IMR-90 (cell line): Measurements from ENCODE around the gene SAFB2. TPM values are rescaled to one million over a fixed set of nuclear protein-coding genes. Genes with fewer than 3 reads are reported as not detected.

Experiments used
- ATAC-seq: fragments of 200-7000 bp; cut with Tn5 transposase; 2 replicates; pipeline ENCODE4 v1.9.1; 2020; ENCODE audit warnings: low read depth, mild to moderate bottlenecking, moderate library complexity
- BruUV-seq: library from RNA; stranded (reverse); fragments of 400-500 nt; replicated peaks from 2 replicates; lab custom pipeline; 2021; lab: Mats Ljungman, UMichigan
- CTCF ChIA-PET: fragments of 300-600 bp; formaldehyde crosslinking; extraction: SDS; loops from one replicate; lab custom pipeline; 2021; ENCODE audit warnings: antibody characterized with exemption; lab: Yijun Ruan, JAX
- POLR2A ChIA-PET: fragments of 300-600 bp; sonication (Branson Sonifier 250); formaldehyde crosslinking; loops from one replicate; lab custom pipeline; 2022; ENCODE audit warnings: antibody characterized with exemption; ENCODE audit not compliant: unreplicated experiment; lab: Charles Lee
- DNase-seq: peaks from one replicate; pipeline ENCODE4 v3.0.0; 2013
- H2AFZ ChIP-seq: replicated peaks from 2 replicates; pipeline ENCODE3; 2013; ENCODE audit warnings: low read length, mild to moderate bottlenecking; ENCODE audit not compliant: poor library complexity
- H2AK5ac ChIP-seq: 2 replicates; pipeline ENCODE4 v1.6.1; 2013; ENCODE audit warnings: low read depth, low read length, inconsistent platforms
- H2AK9ac ChIP-seq: replicated peaks from 2 replicates; pipeline ENCODE3; 2013; ENCODE audit warnings: mild to moderate bottlenecking, low read depth, low read length, moderate library complexity; ENCODE audit not compliant: poor library complexity
- H2BK120ac ChIP-seq: 2 replicates; pipeline ENCODE4 v1.6.1; 2013; ENCODE audit warnings: low read depth, low read length, inconsistent platforms
- H2BK15ac ChIP-seq: 3 replicates; pipeline ENCODE4 v1.6.1; 2013; ENCODE audit warnings: low read depth, low read length, inconsistent platforms
- H2BK20ac ChIP-seq: 2 replicates; pipeline ENCODE4 v1.6.1; 2013; ENCODE audit warnings: low read depth, mild to moderate bottlenecking, inconsistent platforms, low read length, moderate library complexity
- H2BK5ac ChIP-seq: 2 replicates; pipeline ENCODE4 v1.6.1; 2013; ENCODE audit warnings: mild to moderate bottlenecking, low read depth, low read length, inconsistent platforms; ENCODE audit not compliant: poor library complexity, severe bottlenecking
- H3K14ac ChIP-seq: replicated peaks from 2 replicates; pipeline ENCODE4 v1.6.1; 2013; ENCODE audit warnings: low read depth, low read length, inconsistent platforms
- H3K18ac ChIP-seq: 2 replicates; pipeline ENCODE4 v1.6.1; 2013; ENCODE audit warnings: low read depth, low read length, control low read depth
- H3K23ac ChIP-seq: 2 replicates; pipeline ENCODE4 v1.6.1; 2013; ENCODE audit warnings: low read depth, low read length, inconsistent platforms
- H3K27ac ChIP-seq: 2 replicates; pipeline ENCODE4 v1.5.1; 2013; ENCODE audit warnings: mild to moderate bottlenecking, control low read depth, low read length; ENCODE audit not compliant: insufficient read depth
- H3K27me3 ChIP-seq: 2 replicates; pipeline ENCODE4 v1.6.1; 2013; ENCODE audit warnings: low read length; ENCODE audit not compliant: control insufficient read depth, insufficient read depth
- H3K36me3 ChIP-seq: 2 replicates; pipeline ENCODE4 v1.6.1; 2013; ENCODE audit warnings: low read length, mixed read lengths; ENCODE audit not compliant: control insufficient read depth, insufficient read depth
- H3K4ac ChIP-seq: 2 replicates; pipeline ENCODE4 v1.6.1; 2013; ENCODE audit warnings: low read depth, low read length, inconsistent platforms
- H3K4me1 ChIP-seq: 2 replicates; pipeline ENCODE4 v1.6.1; 2013; ENCODE audit warnings: low read length, mixed read lengths; ENCODE audit not compliant: control insufficient read depth, insufficient read depth
- H3K4me2 ChIP-seq: 2 replicates; pipeline ENCODE4 v1.6.1; 2013; ENCODE audit warnings: low read depth, mild to moderate bottlenecking, control low read depth, low read length, moderate library complexity
- H3K4me3 ChIP-seq: 2 replicates; pipeline ENCODE4 v1.5.1; 2013; ENCODE audit warnings: low read depth, mild to moderate bottlenecking, control low read depth, low read length, moderate library complexity; ENCODE audit not compliant: insufficient read depth
- H3K56ac ChIP-seq: 2 replicates; pipeline ENCODE4 v1.6.1; 2013; ENCODE audit warnings: low read length, inconsistent platforms; ENCODE audit not compliant: insufficient read depth; ENCODE audit errors: extremely low read depth
- H3K79me1 ChIP-seq, 2 experiments: 2 replicates each; pipeline ENCODE4 v1.6.1; 2013; ENCODE audit warnings: low read length in 2 of 2, inconsistent platforms in 1 of 2, low read depth in 1 of 2
- H3K9ac ChIP-seq: 2 replicates; pipeline ENCODE4 v1.6.1; 2013; ENCODE audit warnings: low read depth, low read length, control low read depth
- H3K9me1 ChIP-seq: 2 replicates; pipeline ENCODE4 v1.6.1; 2013; ENCODE audit warnings: low read length, inconsistent platforms; ENCODE audit not compliant: insufficient read depth
- H3K9me3 ChIP-seq: 2 replicates; pipeline ENCODE4 v1.6.1; 2013; ENCODE audit warnings: low read length; ENCODE audit not compliant: control insufficient read depth, insufficient read depth
- H4K20me1 ChIP-seq: 2 replicates; pipeline ENCODE4 v1.6.1; 2013; ENCODE audit warnings: low read length, inconsistent platforms; ENCODE audit not compliant: insufficient read depth
- H4K5ac ChIP-seq: 2 replicates; pipeline ENCODE4 v1.6.1; 2013; ENCODE audit warnings: mild to moderate bottlenecking, low read depth, low read length, control low read depth
- H4K8ac ChIP-seq, 2 experiments: 2 replicates each; pipeline ENCODE4 v1.6.1; 2013; ENCODE audit warnings: low read depth in 2 of 2, low read length in 2 of 2, control low read depth in 1 of 2, inconsistent platforms in 1 of 2
- H4K91ac ChIP-seq: 2 replicates; pipeline ENCODE4 v1.6.1; 2013; ENCODE audit warnings: low read depth, low read length, inconsistent platforms; ENCODE audit not compliant: insufficient read depth
- CEBPB ChIP-seq: IDR thresholded peaks from 2 replicates; pipeline ENCODE4 v1.6.1; 2012; ENCODE audit warnings: low read depth, low read length, improper control_type of control experiment
- CHD1 ChIP-seq: IDR thresholded peaks from 2 replicates; pipeline ENCODE4 v1.6.1; 2012; ENCODE audit warnings: low read depth, low read length, improper control_type of control experiment
- ELK1 ChIP-seq: fragments of 150-350 bp; IDR thresholded peaks from 2 replicates; pipeline ENCODE4 v1.6.1; 2016; ENCODE audit warnings: low read depth, mild to moderate bottlenecking, low read length, moderate library complexity, borderline replicate concordance
- FOS ChIP-seq: fragments of 150-350 bp; IDR thresholded peaks from 2 replicates; pipeline ENCODE4 v1.6.1; 2016; ENCODE audit warnings: low read depth, low read length
- MAFK ChIP-seq: IDR thresholded peaks from 2 replicates; pipeline ENCODE4 v1.6.1; 2012; ENCODE audit warnings: low read depth, low read length, improper control_type of control experiment
- MAZ ChIP-seq: IDR thresholded peaks from 2 replicates; pipeline ENCODE4 v1.6.1; 2012; ENCODE audit warnings: low read depth, mild to moderate bottlenecking, low read length, improper control_type of control experiment, moderate library complexity, borderline replicate concordance
- NFE2L2 ChIP-seq: fragments of 150-350 bp; IDR thresholded peaks from 2 replicates; pipeline ENCODE4 v1.6.1; 2016; ENCODE audit warnings: low read depth, mild to moderate bottlenecking, low read length
- POLR2A ChIP-seq: IDR thresholded peaks from 2 replicates; pipeline ENCODE4 v1.6.1; 2012; ENCODE audit warnings: mild to moderate bottlenecking, low read depth, low read length
- RCOR1 ChIP-seq: IDR thresholded peaks from 2 replicates; pipeline ENCODE4 v1.6.1; 2012; ENCODE audit warnings: mild to moderate bottlenecking, low read length, improper control_type of control experiment; ENCODE audit not compliant: insufficient replicate concordance
- SMC3 ChIP-seq: fragments of 150-350 bp; IDR thresholded peaks from 2 replicates; pipeline ENCODE4 v1.6.1; 2016; ENCODE audit warnings: low read depth, mild to moderate bottlenecking, antibody characterized with exemption, low read length, moderate library complexity
- USF2 ChIP-seq: fragments of 150-350 bp; IDR thresholded peaks from 2 replicates; pipeline ENCODE4 v1.6.1; 2017; ENCODE audit warnings: mild to moderate bottlenecking, antibody characterized with exemption, low read length, low read depth
- WGBS, 2 experiments: methylation state at CpG; one replicate each; pipeline versions ENCODE4 v1.1.5 to v1.1.7; 2013; ENCODE audit warnings: missing lambda C conversion rate in 2 of 2; ENCODE audit not compliant: insufficient read length in 1 of 2; ENCODE audit errors: extremely low coverage in 2 of 2; 5-methylcytosine and 5-hydroxymethylcytosine counted together
- dilution Hi-C: fragments of 300-500 bp; cut with HindIII; formaldehyde crosslinking; loops from one replicate; pipeline ENCODE4 v1.14.3; 2018; ENCODE audit warnings: low sequenced_read_pairs; ENCODE audit not compliant: unreplicated experiment
- in situ Hi-C: fragments of 300-500 bp; cut with MboI; formaldehyde crosslinking; loops from 3 replicates; pipeline ENCODE4 v1.14.3; 2019; ENCODE audit warnings: low sequenced_read_pairs, inconsistent platforms, mixed read lengths
- intact Hi-C: fragments of 100-400 bp; cut with micrococcal nuclease; formaldehyde crosslinking; loops from 2 replicates; pipeline ENCODE4 v1.10.0; 2022
- polyA plus RNA-seq, 3 experiments: library from polyadenylated mRNA; depleted of rRNA; stranded (reverse); fragments of >200 nt; gene quantifications; 2 replicates each; pipeline ENCODE4 v1.2.3, GENCODE V29; 2012; ENCODE audit warnings: low replicate concordance in 1 of 3
- total RNA-seq: library from RNA; depleted of rRNA; stranded (reverse); fragments of >200 nt; gene quantifications from 2 replicates; pipeline ENCODE4 v1.2.3, GENCODE V29; 2012

SAFB2 gene
- total and polyA plus RNA-seq, 2 of the 4 experiments (the other 2 are of a cell fraction) = 11.8 to 26.2 TPM

- Histone ChIP-seq H4K20me1 (peaks cover 80% of the 10 kb centered on the region), H3K56ac (no peak overlapping the region), H3K9ac (no peak overlapping the region), H2AK5ac (no peak overlapping the region), H2AFZ (no peak overlapping the region), H2BK5ac (no peak overlapping the region), H2AK9ac (no peak overlapping the region), H3K18ac (no peak overlapping the region), H3K4me3 (no peak overlapping the region), H2BK120ac (no peak overlapping the region), H4K8ac (no peak overlapping the region), H3K27ac (no peak overlapping the region), H3K36me3 (peaks cover 29% of the 10 kb centered on the region), H3K9me3 (no peaks in the 10 kb centered on the region), H3K27me3 (no peaks in the 10 kb centered on the region), H3K23ac (no peak overlapping the region), H3K4ac (no peak overlapping the region), H3K9me1 (peaks cover 23% of the 10 kb centered on the region), H2BK20ac (no peak overlapping the region), H4K91ac (no peak overlapping the region), H4K5ac (no peak overlapping the region), H3K14ac (no peak overlapping the region), H3K4me2 (no peak overlapping the region), H3K79me1 (peaks cover 22 to 66% of the 10 kb centered on the region in 2 experiments; a peak in 3 of 4 replicates), H2BK15ac (no peak overlapping the region), H3K4me1 (peaks cover 8% of the 10 kb centered on the region)
- dilution Hi-C loops = no loop called here
- in situ Hi-C loops = no loop called here
- TF ChIP-seq MAFK (no peak), ELK1 (no peak), FOS (no peak), CHD1 (no peak), SMC3 (no peak), CEBPB (no peak), MAZ (no peak), NFE2L2 (no peak), POLR2A (no peak), USF2 (no peak), RCOR1 (no peak)
- ATAC-seq (no peak), DNase-seq (no peak)
- ChIA-PET CTCF (no interaction called here), POLR2A (no interaction called here)
- intact Hi-C loops = no loop called here
- no TSS peak for BruUV-seq
- 100% methylated on average over 1 of the region's 4 CpGs; no CpG with 5 or more reads in 1 of the 2 experiments for WGBS, 2 experiments
Measured at GRCh38 chr19:5641171-5641570, 18.6 kb upstream of the SAFB2 start.
